Ovary (tissue), 3 donors: Measurements from ENCODE around the gene DENND5A.

Experiments
- CTCF ChIP-seq, 3 donors: fragments of 450-650 bp in 2 of 3; fragments of 200-600 bp in 1 of 3; IDR thresholded peaks; one replicate each; pipeline versions ENCODE4 v1.5.1 to v1.8.0; 2016 to 2022; ENCODE audit warnings: antibody characterized with exemption in 3 of 3, mild to moderate bottlenecking in 1 of 3
- EP300 ChIP-seq: sonication (generic); formaldehyde crosslinking; IDR thresholded peaks from one replicate; pipeline ENCODE4 v1.6.1; 2017; ENCODE audit warnings: antibody characterized with exemption
- POLR2A ChIP-seq: fragments of 450-650 bp; IDR thresholded peaks from one replicate; pipeline ENCODE4 v1.6.1; 2017; ENCODE audit warnings: antibody characterized with exemption, mild to moderate bottlenecking, moderate library complexity
- donor health status: DM: no; HTN: no; CAD: no.

- TF ChIP-seq POLR2A (no peak), CTCF (IDR thresholded peaks at IDR 0.05) (no peak), EP300 (no peak)
Measured at GRCh38 chr11:9096427-9096826, 168.7 kb downstream of the DENND5A start.
